Measurements from ENCODE around the gene KLF3. TPM values are rescaled to one million over a fixed set of nuclear protein-coding genes. Genes with fewer than 3 reads are reported as not detected.

The KLF3 gene
- total and polyA plus RNA-seq, 7 experiments from 2014 or later = 21.0 to 142 (median 120) TPM

GRCh38 chr4:38678078-38678477, 14.1 kb downstream of the KLF3 start:
- H3K4me3 ChIP-seq (ENCODE audit: low read length) = no peak overlapping the region
- no peak overlapping the region for H3K27ac ChIP-seq (ENCODE audit: low read depth, low read length)
- Mint-ChIP-seq H3K4me3 (peak overlapping the region in 7 of 10 donors; percentile 14 to 67 (median 46)), H3K27ac (peak overlapping the region in 8 of 9 donors; percentile 21 to 87 (median 58)), H3K27me3 (peaks cover 0 to 2% (median 0%) of the 10 kb centered on the region in 5 donors), H3K9me3 (peaks cover 0 to 2% (median 0%) of the 10 kb centered on the region in 11 donors), H3K4me1 (peaks cover 46 to 95% (median 84%) of the 10 kb centered on the region in 7 donors), H3K36me3 (peaks cover 0 to 23% (median 17%) of the 10 kb centered on the region in 5 donors)
- no peaks in the 10 kb centered on the region for H3K9me3 ChIP-seq (ENCODE audit: control insufficient read depth in 2 of 3, low read length in 3 of 3)
- peaks cover 27 to 61% of the 10 kb centered on the region in 2 donors for H3K4me1 ChIP-seq (ENCODE audit: control insufficient read depth in 2 of 2, insufficient read depth in 2 of 2, low read length in 2 of 2)
- H3K36me3 ChIP-seq (ENCODE audit: control insufficient read depth in 2 of 3, insufficient read depth in 3 of 3, low read length in 3 of 3) = peaks cover 4 to 16% (median 10%) of the 10 kb centered on the region in 3 experiments
- no peaks in the 10 kb centered on the region for H3K27me3 ChIP-seq (ENCODE audit: control insufficient read depth in 2 of 2, insufficient read depth in 2 of 2, low read length in 2 of 2)
- no peak for ATAC-seq
- CTCF ChIA-PET = interaction anchor here (1.1 to 5.6 kb wide), 3 partner anchors 276 to 498 kb away, joined by 3 to 68 read pairs (median 61); no protein-coding TSS in a partner anchor
- intact Hi-C loops (cut with micrococcal nuclease) = no loop called here
- DNase-seq = no peak
- POLR2A ChIA-PET = interaction anchor here (0.6 to 5.1 kb wide), 4 partner anchors 13 to 575 kb away, joined by 3 to 35 read pairs (median 4); no protein-coding TSS in a partner anchor

DNA sequence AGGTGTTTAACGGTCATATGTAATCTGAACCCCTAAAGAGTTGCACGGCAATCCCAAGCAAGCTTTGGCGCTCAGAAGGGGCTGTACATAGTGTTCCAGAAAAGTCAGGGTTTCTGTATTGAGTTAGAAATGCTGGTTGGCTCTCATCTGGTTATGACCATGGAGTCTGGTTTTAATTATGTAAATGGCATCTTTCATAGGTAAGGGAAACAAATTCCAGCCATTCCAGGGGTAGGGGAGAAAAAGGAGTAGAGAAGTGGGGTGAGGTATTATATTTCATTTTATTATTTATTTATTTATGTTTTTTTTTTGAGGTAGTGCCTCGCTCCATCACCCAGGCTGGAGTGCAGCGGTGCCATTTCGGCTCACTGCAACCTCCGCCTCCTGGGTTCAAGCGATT, 15.9 kb downstream of the KLF3 start:
- Histone ChIP-seq H3K4me3 (ENCODE audit: low read length) (no peak overlapping the region), H3K9me3 (ENCODE audit: control insufficient read depth in 2 of 3, low read length in 3 of 3) (no peaks in the 10 kb centered on the region), H3K36me3 (ENCODE audit: control insufficient read depth in 2 of 3, insufficient read depth in 3 of 3, low read length in 3 of 3) (peaks cover 4 to 19% (median 10%) of the 10 kb centered on the region in 3 experiments), H3K27ac (ENCODE audit: low read depth, low read length) (no peak overlapping the region), H3K27me3 (ENCODE audit: control insufficient read depth in 2 of 2, insufficient read depth in 2 of 2, low read length in 2 of 2) (no peaks in the 10 kb centered on the region), H3K4me1 (ENCODE audit: control insufficient read depth in 2 of 2, insufficient read depth in 2 of 2, low read length in 2 of 2) (peaks cover 34 to 61% of the 10 kb centered on the region in 2 donors)
- H3K27ac Mint-ChIP-seq = peak overlapping the region in 7 of 9 donors; percentile 3 to 86 (median 58)
- peaks cover 0 to 31% (median 17%) of the 10 kb centered on the region in 5 donors for H3K36me3 Mint-ChIP-seq
- POLR2A ChIA-PET = interaction anchor here (0.7 kb wide), 2 partner anchors 15 to 500 kb away, joined by 3 read pairs; no protein-coding TSS in a partner anchor
- no peak for DNase-seq
- no peak for ATAC-seq
- peak overlapping the region in 4 of 10 donors; percentile 14 to 75 (median 48) for H3K4me3 Mint-ChIP-seq
- intact Hi-C loops (cut with micrococcal nuclease) = no loop called here
- peaks cover 40 to 95% (median 84%) of the 10 kb centered on the region in 7 donors for H3K4me1 Mint-ChIP-seq
- peaks cover 0 to 2% (median 0%) of the 10 kb centered on the region in 11 donors for H3K9me3 Mint-ChIP-seq
- H3K27me3 Mint-ChIP-seq = peaks cover 0 to 2% (median 0%) of the 10 kb centered on the region in 5 donors
- CTCF ChIA-PET = no interaction called here

DNA sequence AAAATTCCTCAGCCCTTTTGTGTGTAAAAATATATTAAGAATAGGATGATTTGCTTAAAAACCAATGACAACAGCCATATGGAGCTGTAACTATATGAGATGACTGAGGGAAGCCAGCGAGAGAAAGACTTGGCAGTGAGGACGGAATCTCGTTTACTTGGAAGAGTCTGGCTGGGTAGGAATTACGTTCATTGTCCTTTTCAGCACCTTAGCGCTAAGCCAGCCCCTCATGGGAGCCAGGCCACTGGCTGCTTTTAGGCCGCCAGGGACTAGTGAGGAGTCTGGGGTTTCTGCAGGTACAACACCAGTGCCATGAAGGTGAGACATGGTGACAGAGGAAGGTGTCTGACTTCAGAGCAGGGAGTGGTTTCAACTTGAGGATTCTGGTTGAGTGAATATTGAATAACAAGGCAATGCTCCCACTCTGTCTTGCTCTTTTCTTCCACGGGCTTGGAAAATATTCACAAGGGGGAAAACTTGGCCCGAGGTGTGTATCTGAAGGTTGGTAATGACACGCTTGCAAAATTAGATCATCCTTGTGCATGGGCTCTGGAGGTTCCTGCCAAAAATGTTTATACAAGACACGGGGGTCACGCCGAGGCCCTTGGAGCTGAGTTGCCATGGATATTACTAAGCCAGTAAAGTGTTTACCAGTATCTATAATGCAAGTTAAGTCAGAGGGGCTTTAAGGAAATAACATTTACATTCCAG, 17.4 kb downstream of the KLF3 start:
- Histone ChIP-seq H3K27ac (ENCODE audit: low read depth, low read length) (no peak overlapping the region), H3K36me3 (ENCODE audit: control insufficient read depth in 2 of 3, insufficient read depth in 3 of 3, low read length in 3 of 3) (peaks cover 4 to 24% (median 10%) of the 10 kb centered on the region in 3 experiments), H3K9me3 (ENCODE audit: control insufficient read depth in 2 of 3, low read length in 3 of 3) (no peaks in the 10 kb centered on the region), H3K4me1 (ENCODE audit: control insufficient read depth in 2 of 2, insufficient read depth in 2 of 2, low read length in 2 of 2) (peaks cover 36 to 58% of the 10 kb centered on the region in 2 donors), H3K4me3 (ENCODE audit: low read length) (no peak overlapping the region), H3K27me3 (ENCODE audit: control insufficient read depth in 2 of 2, insufficient read depth in 2 of 2, low read length in 2 of 2) (no peaks in the 10 kb centered on the region)
- Mint-ChIP-seq H3K27ac (peak overlapping the region in 7 of 9 donors; percentile 5 to 72 (median 62)), H3K4me1 (peaks cover 35 to 95% (median 88%) of the 10 kb centered on the region in 7 donors), H3K9me3 (peaks cover 0 to 2% (median 0%) of the 10 kb centered on the region in 11 donors), H3K27me3 (no peaks in the 10 kb centered on the region), H3K36me3 (peaks cover 0 to 31% (median 17%) of the 10 kb centered on the region in 5 donors), H3K4me3 (peak overlapping the region in 9 of 10 donors; percentile 16 to 69 (median 49))
- ATAC-seq (no peak), DNase-seq (no peak)
- intact Hi-C loops (cut with micrococcal nuclease) = no loop called here
- CTCF ChIA-PET = interaction anchor here (0.7 kb wide), 1 partner anchor 68 kb away, joined by 3 read pairs; no protein-coding TSS in a partner anchor
- POLR2A ChIA-PET = interaction anchor here (0.6 to 1.6 kb wide), 2 partner anchors 56 to 361 kb away, joined by 3 to 4 read pairs; no protein-coding TSS in a partner anchor

DNA sequence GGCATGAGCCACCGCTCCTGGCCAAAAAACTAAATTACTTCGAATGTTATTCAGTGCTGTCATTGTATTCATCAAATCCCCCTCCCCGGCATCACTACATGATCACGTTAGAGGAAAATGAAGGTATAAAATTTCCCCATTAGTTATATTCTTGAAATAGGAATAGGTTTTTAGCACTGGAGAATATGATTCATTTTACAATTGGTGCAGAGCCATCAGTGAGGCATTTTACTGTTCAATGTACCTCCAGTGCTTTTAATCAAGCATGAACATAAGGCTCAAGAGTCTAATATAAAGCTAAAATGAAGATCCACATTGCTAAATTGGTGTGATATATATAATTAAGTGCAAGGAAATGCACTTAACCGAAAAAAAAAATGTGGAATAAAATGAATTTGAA, 18.3 kb downstream of the KLF3 start:
- DNase-seq (no peak), ATAC-seq (no peak)
- intact Hi-C loops (cut with micrococcal nuclease) = no loop called here
- Histone ChIP-seq H3K27me3 (ENCODE audit: control insufficient read depth in 2 of 2, insufficient read depth in 2 of 2, low read length in 2 of 2) (no peaks in the 10 kb centered on the region), H3K4me3 (ENCODE audit: low read length) (no peak overlapping the region), H3K4me1 (ENCODE audit: control insufficient read depth in 2 of 2, insufficient read depth in 2 of 2, low read length in 2 of 2) (peaks cover 36 to 62% of the 10 kb centered on the region in 2 donors), H3K27ac (ENCODE audit: low read depth, low read length) (peak overlapping the region; percentile 1), H3K9me3 (ENCODE audit: control insufficient read depth in 2 of 3, low read length in 3 of 3) (no peaks in the 10 kb centered on the region), H3K36me3 (ENCODE audit: control insufficient read depth in 2 of 3, insufficient read depth in 3 of 3, low read length in 3 of 3) (peaks cover 0 to 29% (median 10%) of the 10 kb centered on the region in 3 experiments)
- ChIA-PET POLR2A (interaction anchor here (0.7 to 1.6 kb wide), 4 partner anchors 9 to 362 kb away, joined by 3 to 4 read pairs (median 4); no protein-coding TSS in a partner anchor), CTCF (interaction anchor here (0.6 to 0.7 kb wide), 2 partner anchors 62 to 67 kb away, joined by 3 read pairs; no protein-coding TSS in a partner anchor)
- peaks cover 0 to 2% (median 0%) of the 10 kb centered on the region in 11 donors for H3K9me3 Mint-ChIP-seq
- H3K27ac Mint-ChIP-seq = peak overlapping the region in 6 of 9 donors; percentile 36 to 87 (median 58)
- peak overlapping the region in 6 of 10 donors; percentile 64 to 78 (median 68) for H3K4me3 Mint-ChIP-seq
- no peaks in the 10 kb centered on the region for H3K27me3 Mint-ChIP-seq
- peaks cover 0 to 31% (median 17%) of the 10 kb centered on the region in 5 donors for H3K36me3 Mint-ChIP-seq
- peaks cover 39 to 98% (median 94%) of the 10 kb centered on the region in 7 donors for H3K4me1 Mint-ChIP-seq

DNA sequence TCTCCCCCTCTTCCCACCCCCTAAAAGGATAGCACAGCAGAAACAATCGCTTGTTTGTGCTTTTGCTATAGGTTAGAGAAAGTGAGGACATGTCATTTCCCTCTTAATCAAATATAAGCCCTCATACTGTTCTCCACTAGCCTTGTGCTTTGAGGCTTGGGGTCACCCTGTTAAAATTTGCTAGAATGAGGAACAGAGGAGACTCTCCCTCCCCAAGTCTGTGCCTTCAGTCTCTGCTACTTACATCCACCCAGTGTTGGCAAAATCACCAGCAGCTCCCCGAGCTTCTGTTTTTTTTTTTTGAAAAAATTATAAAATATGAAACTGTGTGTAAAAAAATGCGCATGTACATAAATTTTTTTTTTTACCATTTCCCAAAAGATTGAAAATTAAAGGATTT, 19.3 kb downstream of the KLF3 start:
- no peak for DNase-seq
- POLR2A ChIA-PET = interaction anchor here (0.7 to 1.6 kb wide), 4 partner anchors 8 to 363 kb away, joined by 3 to 4 read pairs (median 4); no protein-coding TSS in a partner anchor
- ATAC-seq = no peak
- H3K27ac Mint-ChIP-seq = peak overlapping the region in 6 of 9 donors; percentile 41 to 87 (median 74)
- H3K4me3 Mint-ChIP-seq = peak overlapping the region in 9 of 10 donors; percentile 37 to 78 (median 62)
- H3K4me1 Mint-ChIP-seq = peaks cover 42 to 98% (median 94%) of the 10 kb centered on the region in 7 donors
- H3K36me3 ChIP-seq (ENCODE audit: control insufficient read depth in 2 of 3, insufficient read depth in 3 of 3, low read length in 3 of 3) = peaks cover 0 to 30% (median 12%) of the 10 kb centered on the region in 3 experiments
- intact Hi-C loops (cut with micrococcal nuclease) = no loop called here
- no peak overlapping the region for H3K27ac ChIP-seq (ENCODE audit: low read depth, low read length)
- CTCF ChIA-PET = interaction anchor here (0.8 kb wide), 2 partner anchors 47 to 364 kb away, joined by 3 read pairs; no protein-coding TSS in a partner anchor
- H3K4me3 ChIP-seq (ENCODE audit: low read length) = no peak overlapping the region
- no peaks in the 10 kb centered on the region for H3K27me3 Mint-ChIP-seq
- H3K27me3 ChIP-seq (ENCODE audit: control insufficient read depth in 2 of 2, insufficient read depth in 2 of 2, low read length in 2 of 2) = no peaks in the 10 kb centered on the region
- H3K4me1 ChIP-seq (ENCODE audit: control insufficient read depth in 2 of 2, insufficient read depth in 2 of 2, low read length in 2 of 2) = peaks cover 32 to 61% of the 10 kb centered on the region in 2 donors
- H3K9me3 Mint-ChIP-seq = peaks cover 0 to 2% (median 0%) of the 10 kb centered on the region in 11 donors
- no peaks in the 10 kb centered on the region for H3K9me3 ChIP-seq (ENCODE audit: control insufficient read depth in 2 of 3, low read length in 3 of 3)
- peaks cover 3 to 37% (median 22%) of the 10 kb centered on the region in 5 donors for H3K36me3 Mint-ChIP-seq

DNA sequence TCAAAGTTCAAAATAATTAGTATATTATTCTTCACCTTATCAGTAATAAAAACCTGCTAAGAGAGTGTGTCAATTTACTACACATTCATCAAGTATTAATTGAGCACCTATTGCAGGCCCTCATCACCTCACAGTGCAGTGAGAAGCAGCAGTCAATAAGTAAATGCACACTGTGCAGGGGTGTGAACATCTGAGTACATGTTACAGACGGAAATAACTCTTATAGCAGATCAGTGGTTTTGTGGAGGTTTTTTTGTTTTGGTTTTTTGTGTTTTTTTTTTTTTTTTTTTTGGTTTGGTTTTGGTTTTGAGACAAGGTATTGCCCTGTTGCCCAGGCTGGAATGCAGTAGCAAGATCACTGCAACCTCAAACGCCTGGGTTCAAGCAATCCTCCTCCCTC, 20.3 kb downstream of the KLF3 start:
- no peak overlapping the region for H3K27ac ChIP-seq (ENCODE audit: low read depth, low read length)
- peaks cover 6 to 40% (median 22%) of the 10 kb centered on the region in 3 experiments for H3K36me3 ChIP-seq (ENCODE audit: control insufficient read depth in 2 of 3, insufficient read depth in 3 of 3, low read length in 3 of 3)
- no peaks in the 10 kb centered on the region for H3K9me3 ChIP-seq (ENCODE audit: control insufficient read depth in 2 of 3, low read length in 3 of 3)
- DNase-seq (peak in 2 of 9 donors; percentile 54 to 56), ATAC-seq (peak; percentile 79)
- H3K9me3 Mint-ChIP-seq = peaks cover 0 to 3% (median 0%) of the 10 kb centered on the region in 11 donors
- no peaks in the 10 kb centered on the region for H3K27me3 Mint-ChIP-seq
- H3K36me3 Mint-ChIP-seq = peaks cover 8 to 40% (median 30%) of the 10 kb centered on the region in 5 donors
- H3K27me3 ChIP-seq (ENCODE audit: control insufficient read depth in 2 of 2, insufficient read depth in 2 of 2, low read length in 2 of 2) = no peaks in the 10 kb centered on the region
- intact Hi-C loops (cut with micrococcal nuclease) = loop anchor here in 1 of 2 donors (2.0 kb wide), 1 partner anchor 15 kb away; no protein-coding TSS in a partner anchor
- peak overlapping the region; percentile 40 to 87 (median 72) for H3K27ac Mint-ChIP-seq
- H3K4me1 Mint-ChIP-seq = peaks cover 41 to 98% (median 94%) of the 10 kb centered on the region in 7 donors
- peaks cover 32 to 60% of the 10 kb centered on the region in 2 donors for H3K4me1 ChIP-seq (ENCODE audit: control insufficient read depth in 2 of 2, insufficient read depth in 2 of 2, low read length in 2 of 2)
- H3K4me3 Mint-ChIP-seq = peak overlapping the region; percentile 30 to 81 (median 59)
- CTCF ChIA-PET = interaction anchor here (1.2 kb wide), 1 partner anchor 8 kb away, joined by 4 read pairs; no protein-coding TSS in a partner anchor
- POLR2A ChIA-PET = interaction anchor here (0.6 to 0.9 kb wide), 2 partner anchors 12 to 997 kb away, joined by 3 to 9 read pairs; no protein-coding TSS in a partner anchor
- no peak overlapping the region for H3K4me3 ChIP-seq (ENCODE audit: low read length)

All from naive thymus-derived CD4-positive, alpha-beta T cell (primary cell).